Choroid plexus epithelial cell (primary cell): ENCODE results near the gene ATP10B.

Experiments
- DNase-seq: peaks from one replicate; pipeline ENCODE4 v3.0.0-alpha.2; 2010; ENCODE audit warnings: low read depth
- H3K4me3 ChIP-seq: 2 replicates; pipeline ENCODE4 v1.5.1; 2011; ENCODE audit warnings: low read depth, mild to moderate bottlenecking, control low read depth, low read length, moderate library complexity
- TF ChIP-seq, protein P1 (sequence below): conservative IDR thresholded peaks from 2 replicates; pipeline ENCODE4 v1.5.1; 2011; ENCODE audit warnings: low read depth, mild to moderate bottlenecking, control low read depth, inconsistent platforms, low read length, moderate library complexity

Gene ATP10B

GRCh38 chr5:160867976-160868375 is 16.0 kb upstream of the ATP10B start:
- TF ChIP-seq, protein P1, sequence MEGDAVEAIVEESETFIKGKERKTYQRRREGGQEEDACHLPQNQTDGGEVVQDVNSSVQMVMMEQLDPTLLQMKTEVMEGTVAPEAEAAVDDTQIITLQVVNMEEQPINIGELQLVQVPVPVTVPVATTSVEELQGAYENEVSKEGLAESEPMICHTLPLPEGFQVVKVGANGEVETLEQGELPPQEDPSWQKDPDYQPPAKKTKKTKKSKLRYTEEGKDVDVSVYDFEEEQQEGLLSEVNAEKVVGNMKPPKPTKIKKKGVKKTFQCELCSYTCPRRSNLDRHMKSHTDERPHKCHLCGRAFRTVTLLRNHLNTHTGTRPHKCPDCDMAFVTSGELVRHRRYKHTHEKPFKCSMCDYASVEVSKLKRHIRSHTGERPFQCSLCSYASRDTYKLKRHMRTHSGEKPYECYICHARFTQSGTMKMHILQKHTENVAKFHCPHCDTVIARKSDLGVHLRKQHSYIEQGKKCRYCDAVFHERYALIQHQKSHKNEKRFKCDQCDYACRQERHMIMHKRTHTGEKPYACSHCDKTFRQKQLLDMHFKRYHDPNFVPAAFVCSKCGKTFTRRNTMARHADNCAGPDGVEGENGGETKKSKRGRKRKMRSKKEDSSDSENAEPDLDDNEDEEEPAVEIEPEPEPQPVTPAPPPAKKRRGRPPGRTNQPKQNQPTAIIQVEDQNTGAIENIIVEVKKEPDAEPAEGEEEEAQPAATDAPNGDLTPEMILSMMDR = no peak
- no peak overlapping the region for H3K4me3 ChIP-seq
- no peak for DNase-seq

GRCh38 chr5:160851451-160851850 is 560 bp downstream of the ATP10B start:
- DNase-seq = no peak
- TF ChIP-seq, protein P1 = no peak
- H3K4me3 ChIP-seq = no peak overlapping the region

DNA sequence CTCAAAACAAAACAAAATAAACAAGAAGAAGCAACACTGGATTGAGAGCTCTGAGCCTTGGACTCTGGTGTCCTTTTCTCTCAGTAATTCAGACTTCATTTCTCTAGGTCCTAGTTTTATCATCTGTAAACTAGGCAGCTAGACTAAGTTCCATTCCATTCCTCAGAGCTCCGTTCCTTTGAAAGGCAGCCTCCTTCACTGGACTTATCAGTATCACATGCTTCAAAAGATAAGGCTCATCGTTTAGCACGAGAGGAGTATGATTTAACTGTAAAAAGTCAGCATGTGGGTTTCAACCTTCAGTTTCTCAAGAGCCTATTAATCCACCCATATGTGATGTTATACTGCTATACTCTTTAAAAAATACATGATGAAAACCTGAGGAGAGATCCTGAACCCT is 1.6 kb downstream of the ATP10B start:
- TF ChIP-seq, protein P1 = no peak
- DNase-seq = no peak
- no peak overlapping the region for H3K4me3 ChIP-seq

DNA sequence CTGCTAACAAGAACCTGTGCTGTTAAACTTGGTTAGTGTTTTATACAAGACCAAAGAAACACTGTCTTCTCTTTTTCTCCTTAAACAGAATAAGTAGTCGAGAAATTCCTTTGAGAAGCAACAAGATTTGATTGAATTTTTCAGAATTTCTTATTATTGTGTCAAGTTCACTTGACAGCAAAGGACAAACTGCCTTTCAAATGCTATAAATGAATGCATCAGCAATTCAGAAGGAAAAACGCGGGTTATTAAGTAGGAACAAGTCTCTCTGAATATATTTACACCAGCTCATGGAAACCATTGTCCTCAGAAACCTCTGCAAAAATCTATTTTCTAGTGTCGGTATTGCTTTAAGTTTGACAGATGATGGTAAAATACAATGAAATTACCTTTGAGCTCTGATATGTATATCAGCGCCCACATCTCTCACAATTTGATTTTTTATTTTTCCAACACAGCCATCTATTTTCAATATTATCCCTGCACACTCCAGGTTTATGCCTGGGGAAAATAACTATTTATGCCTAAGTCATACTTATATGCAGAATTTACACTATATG is 4.4 kb downstream of the ATP10B start:
- TF ChIP-seq, protein P1 = no peak
- no peak for DNase-seq
- no peak overlapping the region for H3K4me3 ChIP-seq

GRCh38 chr5:160846642-160847041 is 5.4 kb downstream of the ATP10B start:
- TF ChIP-seq, protein P1 = no peak
- H3K4me3 ChIP-seq = no peak overlapping the region
- DNase-seq = no peak

GRCh38 chr5:160844177-160844576 is 7.8 kb downstream of the ATP10B start:
- no peak overlapping the region for H3K4me3 ChIP-seq
- no peak for DNase-seq
- TF ChIP-seq, protein P1 = no peak

- no peak overlapping the region for H3K4me3 ChIP-seq
- no peak for DNase-seq
- TF ChIP-seq, protein P1 = no peak
Observed at GRCh38 chr5:160843240-160843639, 8.8 kb downstream of the ATP10B start.
